ENCODE results near the gene MIGA2. TPM values are rescaled to one million over a fixed set of nuclear protein-coding genes. Genes with fewer than 3 reads are reported as not detected.

Gene MIGA2
- total RNA-seq, 4 donors from 2014 or later, result 72.0 to 245 (median 74.0) TPM

GRCh38 chr9:129009584-129010141, 26.8 kb upstream of the MIGA2 start:
- Histone ChIP-seq H3K27me3 (no peaks in the 10 kb centered on the region), H3K36me3 (peaks cover 0 to 20% (median 7%) of the 10 kb centered on the region in 4 donors), H3K9me3 (no peaks in the 10 kb centered on the region), H3K4me1 (peaks cover 0 to 9% (median 2%) of the 10 kb centered on the region in 4 donors), H3K27ac (no peak overlapping the region), H3K4me3 (no peak overlapping the region)
- intact Hi-C loops (cut with DNase I; ENCODE audit: low total_unique reads) (no loop called here), in situ Hi-C loops (cut with MboI; ENCODE audit: low pct_ligation_motif_present in 1 of 4, low pct_unique_long_range_greater_than_20kb in 1 of 4, low sequenced_read_pairs in 3 of 4) (no loop called here)
- WGBS, 2 donors (ENCODE audit: low coverage in 1 of 2), result 95% methylated on average over 14 of the region's 17 CpGs; no CpG with 5 or more reads in 1 of the 2 donors
- DNase-seq, result no peak
- no peak for TF ChIP-seq CTCF (IDR thresholded peaks at IDR 0.05)
- TF ChIP-seq POLR2AphosphoS5 (IDR thresholded peaks at IDR 0.05), result no peak
- TF ChIP-seq POLR2A (IDR thresholded peaks at IDR 0.05), result no peak
- TF ChIP-seq EP300 (IDR thresholded peaks at IDR 0.05; ENCODE audit: low read depth), result no peak

GRCh38 chr9:129010267-129010975, 26.0 kb upstream of the MIGA2 start:
- WGBS, 2 donors (ENCODE audit: low coverage in 1 of 2), result 96% methylated on average over 8 of the region's 8 CpGs; no CpG with 5 or more reads in 1 of the 2 donors
- DNase-seq, result no peak
- intact Hi-C loops (cut with DNase I; ENCODE audit: low total_unique reads) (no loop called here), in situ Hi-C loops (cut with MboI; ENCODE audit: low pct_ligation_motif_present in 1 of 4, low pct_unique_long_range_greater_than_20kb in 1 of 4, low sequenced_read_pairs in 3 of 4) (no loop called here)
- Histone ChIP-seq H3K27me3 (no peaks in the 10 kb centered on the region), H3K9me3 (no peaks in the 10 kb centered on the region), H3K36me3 (peaks cover 0 to 23% (median 9%) of the 10 kb centered on the region in 4 donors), H3K27ac (no peak overlapping the region), H3K4me3 (no peak overlapping the region), H3K4me1 (peaks cover 0 to 9% (median 2%) of the 10 kb centered on the region in 4 donors)
- TF ChIP-seq EP300 (IDR thresholded peaks at IDR 0.05; ENCODE audit: low read depth) (no peak), CTCF (IDR thresholded peaks at IDR 0.05) (no peak), POLR2AphosphoS5 (IDR thresholded peaks at IDR 0.05) (no peak), POLR2A (IDR thresholded peaks at IDR 0.05) (no peak)

GRCh38 chr9:129011170-129011569, 25.3 kb upstream of the MIGA2 start:
- TF ChIP-seq EP300 (IDR thresholded peaks at IDR 0.05; ENCODE audit: low read depth) (no peak), CTCF (IDR thresholded peaks at IDR 0.05) (no peak), POLR2AphosphoS5 (IDR thresholded peaks at IDR 0.05) (no peak), POLR2A (IDR thresholded peaks at IDR 0.05) (no peak)
- peaks cover 0 to 9% (median 2%) of the 10 kb centered on the region in 4 donors for H3K4me1 ChIP-seq
- 94% methylated on average over 19 of the region's 19 CpGs; no CpG with 5 or more reads in 1 of the 2 donors for WGBS, 2 donors (ENCODE audit: low coverage in 1 of 2)
- no peak overlapping the region for H3K27ac ChIP-seq
- H3K9me3 ChIP-seq, result no peaks in the 10 kb centered on the region
- peaks cover 0 to 26% (median 10%) of the 10 kb centered on the region in 4 donors for H3K36me3 ChIP-seq
- H3K27me3 ChIP-seq, result no peaks in the 10 kb centered on the region
- H3K4me3 ChIP-seq, result no peak overlapping the region
- DNase-seq, result no peak
- intact Hi-C loops (cut with DNase I; ENCODE audit: low total_unique reads), result no loop called here
- in situ Hi-C loops (cut with MboI; ENCODE audit: low pct_ligation_motif_present in 1 of 4, low pct_unique_long_range_greater_than_20kb in 1 of 4, low sequenced_read_pairs in 3 of 4), result no loop called here

- no peak overlapping the region for H3K4me3 ChIP-seq
- peaks cover 0 to 6% (median under 1%) of the 10 kb centered on the region in 4 donors for H3K4me1 ChIP-seq
- no peak overlapping the region for H3K27ac ChIP-seq
- H3K27me3 ChIP-seq, result no peaks in the 10 kb centered on the region
- TF ChIP-seq CTCF (IDR thresholded peaks at IDR 0.05) (no peak), POLR2A (IDR thresholded peaks at IDR 0.05) (no peak), POLR2AphosphoS5 (IDR thresholded peaks at IDR 0.05) (no peak), EP300 (IDR thresholded peaks at IDR 0.05; ENCODE audit: low read depth) (no peak)
- H3K36me3 ChIP-seq, result peaks cover 0 to 26% (median 12%) of the 10 kb centered on the region in 4 donors
- WGBS, 2 donors (ENCODE audit: low coverage in 1 of 2), result 91% methylated on average over 11 of the region's 11 CpGs; no CpG with 5 or more reads in 1 of the 2 donors
- H3K9me3 ChIP-seq, result no peaks in the 10 kb centered on the region
- no peak for DNase-seq
- intact Hi-C loops (cut with DNase I; ENCODE audit: low total_unique reads), result no loop called here
- in situ Hi-C loops (cut with MboI; ENCODE audit: low pct_ligation_motif_present in 1 of 4, low pct_unique_long_range_greater_than_20kb in 1 of 4, low sequenced_read_pairs in 3 of 4), result no loop called here
These were observed 24.7 kb upstream of the MIGA2 start for GRCh38 chr9:129011761-129012181.

All from transverse colon (tissue), 4 donors.